Breast epithelium (tissue), 4 donors: ENCODE results near the gene CXCL1. TPM values are rescaled to one million over a fixed set of nuclear protein-coding genes. Genes with fewer than 3 reads are reported as not detected.

Experiments
- DNase-seq, 2 donors: peaks; one replicate each; pipeline ENCODE4 v3.0.0-alpha.2; 2019; ENCODE audit warnings: low spot score in 2 of 2
- H3K27ac ChIP-seq, 2 donors: fragments of 200-600 bp; sonication (generic) in 1 of 2; one replicate each; pipeline ENCODE4 v1.5.1; 2016 to 2019; ENCODE audit warnings: mild to moderate bottlenecking in 1 of 2
- H3K27me3 ChIP-seq, 2 donors: fragments of 200-600 bp; sonication (generic) in 1 of 2; one replicate each; pipeline versions ENCODE4 v1.5.1 to v1.6.0; 2017 to 2019; ENCODE audit warnings: control low read depth in 1 of 2, mild to moderate bottlenecking in 1 of 2
- H3K36me3 ChIP-seq: fragments of 200-600 bp; one replicate; pipeline ENCODE4 v1.5.1; 2019
- H3K4me1 ChIP-seq, 2 donors: fragments of 200-600 bp; sonication (generic); one replicate each; pipeline ENCODE4 v1.5.1; 2016 to 2019; ENCODE audit warnings: control low read depth in 1 of 2
- H3K4me3 ChIP-seq, 3 donors: fragments of 200-600 bp; sonication (generic); 1 replicate in 2 of 3; 2 replicates in 1 of 3; pipeline ENCODE4 v1.5.1; 2016 to 2019; ENCODE audit warnings: mild to moderate bottlenecking in 3 of 3, moderate library complexity in 2 of 3
- H3K9me3 ChIP-seq, 2 donors: fragments of 200-600 bp; sonication (generic) in 1 of 2; one replicate each; pipeline ENCODE4 v1.5.1; 2016 to 2019; ENCODE audit warnings: control low read depth in 1 of 2
- CTCF ChIP-seq, 3 donors: fragments of 450-650 bp; IDR thresholded peaks; one replicate each; pipeline ENCODE4 v1.5.1; 2016 to 2017; ENCODE audit warnings: antibody characterized with exemption in 3 of 3, mild to moderate bottlenecking in 3 of 3, moderate library complexity in 3 of 3
- POLR2A ChIP-seq: fragments of 450-650 bp; IDR thresholded peaks from one replicate; pipeline ENCODE4 v1.6.1; 2016; ENCODE audit warnings: antibody characterized with exemption, mild to moderate bottlenecking, moderate library complexity
- POLR2AphosphoS5 ChIP-seq, 3 donors: sonication (generic); formaldehyde crosslinking; IDR thresholded peaks; one replicate each; pipeline ENCODE4 v1.6.1; 2017; ENCODE audit warnings: antibody characterized with exemption in 3 of 3
- intact Hi-C: fragments of 100-400 bp; cut with DNase I; formaldehyde crosslinking; loops from one replicate; pipeline ENCODE4 v1.15.1; 2023; ENCODE audit warnings: low total_unique reads
- total RNA-seq, 3 donors: library from RNA; depleted of rRNA; stranded (reverse); fragments of >200 nt; gene quantifications; one replicate each; pipeline ENCODE4 v1.1.0, GENCODE V29; 2016

Gene CXCL1
- total RNA-seq, 3 donors from 2014 or later, result 0.80 to 31.3 (median 17.7) TPM

- Histone ChIP-seq H3K36me3 (no peaks in the 10 kb centered on the region), H3K9me3 (peaks cover 4 to 8% of the 10 kb centered on the region in 2 donors), H3K4me1 (no peaks in the 10 kb centered on the region), H3K4me3 (no peak overlapping the region), H3K27me3 (no peaks in the 10 kb centered on the region), H3K27ac (no peak overlapping the region)
- TF ChIP-seq POLR2A (no peak), POLR2AphosphoS5 (IDR thresholded peaks at IDR 0.05) (no peak), CTCF (IDR thresholded peaks at IDR 0.05) (no peak)
- intact Hi-C loops, result no loop called here
- no peak for DNase-seq
Measured at GRCh38 chr4:73823760-73824159, 45.4 kb upstream of the CXCL1 start.

- H3K4me1 ChIP-seq, result no peaks in the 10 kb centered on the region
- no peak for DNase-seq
- no peaks in the 10 kb centered on the region for H3K36me3 ChIP-seq
- H3K9me3 ChIP-seq, result peaks cover 4 to 8% of the 10 kb centered on the region in 2 donors
- H3K27ac ChIP-seq, result no peak overlapping the region
- no peak overlapping the region for H3K4me3 ChIP-seq
- intact Hi-C loops, result no loop called here
- H3K27me3 ChIP-seq, result no peaks in the 10 kb centered on the region
- TF ChIP-seq POLR2AphosphoS5 (IDR thresholded peaks at IDR 0.05) (no peak), POLR2A (no peak), CTCF (IDR thresholded peaks at IDR 0.05) (no peak)
Measured at GRCh38 chr4:73828956-73829355, 40.2 kb upstream of the CXCL1 start.

- Histone ChIP-seq H3K27ac (no peak overlapping the region), H3K27me3 (no peaks in the 10 kb centered on the region), H3K4me1 (no peaks in the 10 kb centered on the region), H3K36me3 (no peaks in the 10 kb centered on the region), H3K9me3 (peaks cover 4 to 8% of the 10 kb centered on the region in 2 donors), H3K4me3 (no peak overlapping the region)
- no peak for TF ChIP-seq CTCF (IDR thresholded peaks at IDR 0.05)
- no peak for TF ChIP-seq POLR2AphosphoS5 (IDR thresholded peaks at IDR 0.05)
- TF ChIP-seq POLR2A, result no peak
- DNase-seq, result no peak
- intact Hi-C loops, result no loop called here
Measured at GRCh38 chr4:73831569-73831968, 37.6 kb upstream of the CXCL1 start.

GRCh38 chr4:73832651-73833237, 36.4 kb upstream of the CXCL1 start:
- H3K27me3 ChIP-seq, result no peaks in the 10 kb centered on the region
- no peaks in the 10 kb centered on the region for H3K4me1 ChIP-seq
- no peak overlapping the region for H3K4me3 ChIP-seq
- no peak overlapping the region for H3K27ac ChIP-seq
- intact Hi-C loops, result no loop called here
- TF ChIP-seq POLR2A (no peak), POLR2AphosphoS5 (IDR thresholded peaks at IDR 0.05) (no peak), CTCF (IDR thresholded peaks at IDR 0.05) (no peak)
- peaks cover 0 to 1% of the 10 kb centered on the region in 2 donors for H3K9me3 ChIP-seq
- no peak for DNase-seq
- no peaks in the 10 kb centered on the region for H3K36me3 ChIP-seq

GRCh38 chr4:73836373-73837279, 32.6 kb upstream of the CXCL1 start, which contains the start of gene CXCL6:
CXCL6 (plus strand) TSS chr4:73836678; CDS start chr4:73836751, 73 bp downstream.
- no peaks in the 10 kb centered on the region for H3K36me3 ChIP-seq
- DNase-seq, result no peak
- TF ChIP-seq POLR2AphosphoS5 (IDR thresholded peaks at IDR 0.05) (no peak), CTCF (IDR thresholded peaks at IDR 0.05) (no peak), POLR2A (no peak)
- peak within 1 kb of the TSS in 1 of 2 donors; percentile 1 for H3K27ac ChIP-seq
- no peaks in the 10 kb centered on the region for H3K27me3 ChIP-seq
- H3K9me3 ChIP-seq, result no peaks in the 10 kb centered on the region
- peak within 1 kb of the TSS; percentile 21 to 61 (median 46) for H3K4me3 ChIP-seq
- intact Hi-C loops, result no loop called here
- no peaks in the 10 kb centered on the region for H3K4me1 ChIP-seq
